ENCODE measurements around the gene TIAM1.

DNA sequence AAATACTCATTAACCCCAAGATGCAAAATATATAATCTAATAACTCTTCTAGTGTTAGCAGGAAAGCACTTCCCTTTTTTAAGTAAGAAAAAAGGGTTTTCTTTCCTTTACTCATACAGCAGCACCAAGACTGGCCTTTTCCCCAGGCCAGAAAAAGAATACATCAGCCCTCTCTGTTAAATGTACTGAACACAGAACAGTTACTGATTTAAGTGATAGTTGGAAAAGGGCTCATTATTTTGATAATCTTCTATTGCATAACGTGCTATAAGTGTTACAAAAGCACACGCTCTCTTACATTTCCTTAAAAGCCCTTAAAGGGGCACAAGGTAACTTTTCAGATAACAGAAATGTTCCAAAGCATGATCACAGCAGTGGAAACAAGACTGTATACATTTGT is 142.9 kb downstream of the TIAM1 start:
- TF ChIP-seq EZH2 (IDR thresholded peaks at IDR 0.05; ENCODE audit: insufficient read depth, poor library complexity, severe bottlenecking) (no peak), EZH2phosphoT487 (IDR thresholded peaks at IDR 0.05; ENCODE audit: insufficient read depth, low read depth) (no peak)

Measured in GM23248 (cell line).